Measurements from ENCODE around the gene GABPA. TPM values are rescaled to one million over a fixed set of nuclear protein-coding genes. Genes with fewer than 3 reads are reported as not detected.
A peak's percentile ranks its signal among the peaks of the same experiment; 100 is the strongest.
"Not testable (repeated sequence)": the region's sequence is repeated elsewhere in the genome, so short reads cannot be mapped to it uniquely, and the experiment has no call there.

GABPA gene
- total RNA-seq, 1 donor from 2014 or later, result 26.3 TPM

DNA sequence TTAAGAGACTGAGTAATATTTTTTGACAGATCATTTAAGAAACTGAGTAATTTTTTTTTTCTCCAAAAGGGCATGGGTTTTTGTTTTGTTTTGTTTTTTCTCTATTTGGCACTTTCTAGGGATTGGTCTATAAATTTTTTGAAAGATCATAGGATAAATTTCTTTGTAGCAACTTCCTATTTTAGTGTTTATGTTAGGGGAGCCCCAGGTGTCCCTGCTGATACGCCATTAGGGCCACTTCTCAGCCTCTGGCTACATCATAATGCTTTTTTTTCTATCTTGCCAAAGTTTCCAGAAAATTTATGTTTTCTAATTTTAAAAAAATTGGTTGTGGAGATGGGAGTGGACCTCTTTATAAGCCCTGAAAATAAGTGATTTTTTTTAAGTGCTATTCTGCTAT is 2.6 kb downstream of the GABPA start:
- DNase-seq (ENCODE audit: low spot score), result no peak

DNA sequence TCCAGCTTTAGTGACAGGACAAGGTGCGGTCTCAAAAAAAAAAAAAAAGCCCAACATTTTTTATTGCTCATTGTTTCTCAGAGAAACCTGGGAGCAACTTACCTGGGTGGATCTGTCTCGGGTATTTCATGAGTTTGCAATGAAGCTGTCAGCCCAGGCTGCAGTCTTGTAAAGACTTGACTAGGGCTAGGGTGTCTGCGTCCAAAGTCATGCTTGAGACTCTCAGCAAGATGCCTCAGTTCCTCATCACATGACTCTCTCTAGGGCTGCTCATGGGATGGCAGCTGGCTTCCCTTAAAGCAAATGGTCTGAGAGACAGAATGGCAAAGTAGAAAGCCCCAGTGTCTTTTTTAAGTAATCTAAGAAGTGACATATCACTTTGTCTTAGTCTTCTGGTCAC is 8.1 kb downstream of the GABPA start:
- DNase-seq (ENCODE audit: low spot score), result no peak

DNA sequence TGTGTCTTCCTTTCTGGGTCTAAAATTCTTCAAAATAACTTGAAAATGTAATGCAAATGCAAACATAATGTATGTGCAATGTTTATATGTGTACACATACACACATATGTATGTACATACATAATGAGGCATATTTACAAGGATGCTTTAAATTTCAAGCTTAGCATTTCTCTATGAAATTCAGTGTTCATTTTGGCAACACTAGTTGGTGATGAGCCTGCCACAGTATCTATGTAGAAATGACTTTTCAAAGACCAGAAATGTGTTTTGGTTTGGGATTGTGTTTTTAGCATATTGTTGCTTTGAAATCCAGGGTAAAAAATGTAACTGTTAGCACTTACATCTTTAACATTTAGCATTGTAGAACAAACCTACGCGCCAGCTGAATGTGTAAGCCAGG is 10.1 kb downstream of the GABPA start:
- DNase-seq (ENCODE audit: low spot score), result no peak

DNA sequence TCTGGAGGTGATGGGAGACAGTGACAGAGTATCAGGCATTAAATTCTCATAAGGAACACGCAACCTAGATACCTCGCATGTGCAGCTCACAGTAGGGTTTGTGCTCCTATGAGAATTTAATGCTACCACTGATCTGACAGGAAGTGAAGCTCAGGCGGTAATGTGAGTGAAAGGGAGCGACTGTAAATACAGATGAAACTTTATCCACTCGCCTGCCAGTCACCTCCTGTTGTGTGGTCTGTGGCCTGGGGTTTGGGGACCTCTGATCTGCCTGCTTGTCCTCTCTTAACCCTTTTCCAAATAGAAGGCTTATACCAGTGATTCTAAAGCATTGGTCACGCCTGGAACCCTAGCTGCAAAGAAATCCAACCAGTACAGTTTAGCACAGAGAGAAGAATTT is 15.3 kb downstream of the GABPA start:
- no peak for DNase-seq (ENCODE audit: low spot score)

DNA sequence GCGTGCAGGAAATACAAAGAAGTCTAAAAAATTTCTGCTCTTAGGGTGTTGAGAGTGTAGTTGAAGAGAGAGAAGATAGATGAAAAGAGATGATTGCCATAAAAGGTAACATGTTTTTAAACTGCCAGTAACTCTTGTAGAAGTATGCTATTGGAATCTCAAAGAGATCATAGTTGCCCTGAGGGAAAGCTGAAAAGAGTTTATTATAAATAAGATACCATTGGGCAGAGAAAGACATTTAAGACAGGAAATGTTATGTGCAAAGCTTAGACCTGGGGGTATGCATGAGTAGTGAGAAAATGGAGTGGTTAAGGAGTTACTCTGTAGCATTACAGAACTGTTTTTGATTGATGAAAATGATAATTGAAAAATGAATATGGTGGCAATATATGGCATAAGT is 17.6 kb downstream of the GABPA start:
- no peak for DNase-seq (ENCODE audit: low spot score)

DNA sequence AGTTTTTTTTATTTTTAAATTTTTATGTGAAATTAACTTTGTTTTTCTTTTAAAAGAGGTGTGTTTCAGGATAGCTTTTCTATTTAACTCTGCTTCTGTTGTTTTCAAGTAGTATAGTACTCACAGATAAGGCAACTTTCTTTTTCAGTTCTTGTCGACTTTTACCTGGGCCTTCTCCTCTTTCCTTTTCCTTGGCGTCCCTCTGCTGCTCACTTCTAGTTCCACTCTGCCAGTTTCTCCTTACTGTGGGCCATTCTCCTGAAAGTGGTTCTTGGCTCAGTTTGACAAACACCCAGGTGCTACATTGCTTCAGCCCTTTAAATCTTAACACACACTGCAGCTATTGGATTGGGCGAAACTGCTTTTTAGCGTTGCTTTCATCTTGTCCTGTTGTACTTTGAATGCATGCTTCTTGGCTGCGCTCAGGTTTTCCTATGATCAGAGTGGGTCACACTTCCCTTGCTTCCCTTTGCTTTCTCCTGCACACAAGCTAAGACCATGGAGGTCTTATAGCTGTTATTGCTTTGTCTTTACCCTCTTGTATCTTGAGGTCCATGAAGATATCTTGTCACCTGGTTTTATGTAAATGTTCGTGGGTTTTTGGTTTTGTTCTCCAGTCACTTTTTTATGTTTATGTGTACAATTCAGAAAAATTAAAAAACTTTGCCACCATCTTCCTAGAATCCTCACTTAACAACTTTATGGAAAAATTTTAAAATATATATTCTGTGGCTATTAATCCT is 21.6 kb downstream of the GABPA start:
- DNase-seq (ENCODE audit: low spot score), result no peak

DNA sequence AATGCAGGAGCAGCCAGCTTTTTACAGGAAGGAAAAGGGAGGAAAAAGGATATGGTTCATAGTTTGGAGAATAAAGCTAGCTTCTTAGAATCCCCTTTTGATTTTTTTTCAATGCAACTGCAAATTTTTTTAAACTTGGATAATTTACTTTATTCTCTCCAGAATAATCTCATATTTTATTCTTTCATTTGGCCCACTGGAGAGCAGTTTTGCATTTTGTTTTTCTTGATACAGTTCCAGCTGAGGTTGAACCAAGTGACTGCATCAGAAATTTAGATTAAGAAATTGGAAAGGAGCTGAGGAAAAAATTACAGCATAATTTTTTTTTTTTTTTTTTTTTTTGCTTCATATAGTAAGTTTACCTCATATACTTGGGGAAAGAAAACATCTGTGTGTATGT is 22.8 kb downstream of the GABPA start:
- DNase-seq (ENCODE audit: low spot score), result no peak

DNA sequence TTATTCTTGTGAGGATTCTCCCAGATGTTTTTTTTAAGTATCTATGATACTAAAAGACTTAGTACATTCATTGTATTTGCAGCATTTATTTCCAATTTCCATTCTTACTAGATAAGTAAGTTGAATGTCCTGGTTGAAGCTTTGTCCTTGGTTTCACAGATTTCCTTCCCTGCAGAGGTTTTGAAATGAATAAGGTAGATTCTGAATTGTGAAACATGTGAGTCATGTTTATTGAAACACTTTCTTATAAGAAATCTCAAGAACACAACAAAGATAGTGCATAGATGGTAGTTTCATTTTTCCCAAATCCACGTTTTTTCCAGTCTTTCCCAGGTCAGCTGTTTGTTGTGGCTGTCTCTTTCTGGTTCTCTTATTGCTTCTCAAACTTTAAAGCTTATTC is 24.8 kb downstream of the GABPA start:
- no peak for DNase-seq (ENCODE audit: low spot score)

DNA sequence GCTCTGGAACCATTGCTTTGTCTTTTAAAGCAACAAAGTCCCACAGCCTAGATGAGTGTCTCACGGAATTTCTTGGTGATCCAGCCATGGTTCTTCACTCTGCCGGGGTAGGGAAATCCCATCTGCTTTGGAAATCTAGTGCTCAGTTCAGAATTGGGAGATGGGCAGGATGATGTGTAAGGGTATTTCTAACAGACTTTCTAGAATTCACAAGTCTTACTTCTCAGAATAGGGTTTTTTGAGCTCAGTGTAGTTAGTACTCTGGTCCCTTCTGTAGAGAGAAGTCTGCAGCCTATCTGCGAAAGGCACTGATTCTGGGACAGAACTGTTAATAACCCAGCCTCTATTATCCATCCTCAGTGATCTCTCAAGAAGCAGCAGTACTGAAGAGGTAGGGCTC is 25.3 kb downstream of the GABPA start:
- DNase-seq (ENCODE audit: low spot score), result no peak

DNA sequence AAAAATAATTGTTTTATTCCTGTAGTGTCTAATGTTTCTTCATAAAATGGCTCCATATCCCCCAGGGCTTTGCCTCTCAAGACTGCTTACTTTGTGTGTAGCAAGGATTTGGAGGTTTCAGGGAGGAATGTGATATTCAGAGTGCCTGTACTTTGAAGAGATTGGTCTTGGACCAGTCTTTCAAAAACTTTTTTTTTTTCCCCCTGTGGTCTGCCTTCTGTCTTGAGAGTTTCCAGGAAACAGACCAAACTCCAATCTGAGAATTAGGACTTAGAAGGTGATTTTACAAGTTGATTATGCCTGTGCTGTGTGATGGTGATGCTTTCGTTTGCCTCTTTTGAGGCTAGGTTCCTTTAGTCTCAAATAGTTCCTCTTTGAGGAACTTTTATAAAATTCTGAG is 25.9 kb downstream of the GABPA start:
- no peak for DNase-seq (ENCODE audit: low spot score)

DNA sequence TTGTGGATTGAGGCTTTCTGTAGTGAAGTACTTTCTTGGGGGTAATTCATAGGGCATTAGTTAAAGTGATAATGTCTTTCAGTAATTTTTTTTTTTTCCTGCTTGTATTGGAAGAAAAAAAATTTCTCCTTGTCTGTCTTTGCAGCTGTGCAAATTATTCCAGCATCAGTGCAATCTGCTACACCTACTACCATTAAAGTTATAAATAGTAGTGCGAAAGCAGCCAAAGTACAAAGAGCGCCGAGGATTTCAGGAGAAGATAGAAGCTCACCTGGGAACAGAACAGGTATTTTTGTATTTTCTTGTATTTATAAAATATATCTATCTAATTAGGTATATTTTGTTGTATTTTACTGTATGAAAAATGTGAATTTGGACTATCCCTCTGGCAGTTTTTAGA is 29.3 kb downstream of the GABPA start:
- DNase-seq (ENCODE audit: low spot score), result no peak

DNA sequence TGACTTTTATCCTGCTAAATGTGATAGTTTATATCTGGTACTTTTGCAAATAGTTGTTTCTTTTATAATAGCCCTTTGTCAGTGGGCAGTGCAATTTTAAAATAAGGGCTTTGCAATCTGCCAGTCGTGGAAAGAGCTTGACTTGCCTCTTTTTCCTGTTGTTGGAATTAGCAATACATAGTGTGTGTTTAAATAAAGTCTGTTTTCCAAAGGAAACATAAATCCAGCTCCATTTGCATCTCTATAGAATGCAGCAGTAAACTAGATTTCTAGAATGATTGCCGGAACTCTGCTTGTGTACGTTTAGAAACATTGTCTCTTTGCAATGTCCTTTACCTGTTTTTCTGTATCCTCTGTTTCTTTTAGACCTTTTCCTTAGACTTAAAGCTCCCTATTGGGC is 33.1 kb downstream of the GABPA start:
- no peak for DNase-seq (ENCODE audit: low spot score)

DNA sequence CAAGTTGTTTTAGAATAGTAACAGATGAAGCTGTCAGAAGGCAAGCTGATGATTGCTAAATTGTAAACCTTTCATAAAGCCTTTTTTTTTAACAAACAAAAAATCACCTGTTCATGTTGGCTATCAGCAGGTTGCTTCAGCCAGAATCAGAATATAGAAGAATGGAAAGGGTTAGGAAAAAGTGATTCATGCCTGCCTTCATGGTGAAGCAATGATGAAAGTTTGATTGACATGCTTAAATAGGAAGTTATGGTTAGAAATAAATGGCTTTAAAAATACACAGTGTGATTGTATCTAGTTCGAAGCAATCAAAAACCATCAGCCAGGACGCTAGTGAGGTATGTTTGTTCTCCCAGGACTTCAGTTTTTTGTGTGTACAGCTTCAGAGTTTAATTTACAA is 37.9 kb downstream of the GABPA start:
- no peak for DNase-seq (ENCODE audit: low spot score)

DNA sequence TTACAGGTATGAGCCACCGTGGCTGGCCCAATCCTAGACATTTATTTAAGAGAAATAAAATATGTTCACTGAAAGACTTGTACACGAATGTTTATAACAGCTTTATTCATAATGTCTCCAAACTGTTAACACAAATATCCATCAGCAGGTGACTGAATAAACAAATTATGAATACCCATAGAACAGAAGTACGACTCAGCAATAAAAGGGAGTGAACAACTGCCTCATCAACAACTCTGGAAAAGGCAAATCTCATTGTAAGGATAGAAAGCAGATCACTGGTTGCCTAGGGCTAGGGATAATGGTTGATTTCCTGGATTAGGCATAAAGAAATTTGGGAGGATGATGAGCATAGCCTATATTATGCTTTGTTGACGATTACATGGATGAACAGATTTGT is 41.7 kb downstream of the GABPA start:
- no peak for DNase-seq (ENCODE audit: low spot score)

DNA sequence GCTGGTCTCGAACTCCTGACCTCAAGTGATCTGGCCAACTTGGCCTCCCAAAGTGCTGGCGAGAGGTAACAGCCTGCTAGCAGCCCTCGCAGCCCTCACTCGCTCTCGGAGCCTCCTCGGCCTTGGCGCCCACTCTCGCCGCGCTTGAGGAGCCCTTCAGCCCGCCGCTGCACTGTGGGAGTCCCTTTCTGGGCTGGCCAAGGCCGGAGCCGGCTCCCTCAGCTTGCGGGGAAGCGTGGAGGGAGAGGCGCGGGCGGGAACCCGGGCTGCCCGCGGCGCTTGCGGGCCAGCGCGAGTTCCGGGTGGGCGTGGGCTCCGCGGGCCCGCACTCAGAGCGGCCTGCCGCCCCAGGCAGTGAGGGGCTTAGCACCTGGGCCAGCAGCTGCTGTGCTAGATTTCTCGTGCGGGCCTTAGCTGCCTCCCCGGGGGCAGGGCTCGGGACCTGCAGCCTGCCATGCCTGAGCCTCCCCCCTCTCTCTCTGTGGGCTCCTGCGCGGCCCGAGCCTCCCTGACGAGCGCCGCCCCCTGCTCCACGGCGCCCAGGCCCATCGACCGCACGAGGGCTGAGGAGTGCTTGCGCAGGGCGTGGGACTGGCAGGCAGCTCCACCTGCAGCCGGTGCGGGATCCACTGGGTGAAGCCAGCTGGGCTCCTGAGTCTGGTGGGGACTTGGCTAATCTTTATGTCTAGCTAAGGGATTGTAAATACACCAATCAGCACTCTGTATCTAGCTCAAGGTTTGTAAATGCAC is 43.5 kb downstream of the GABPA start:
- DNase-seq (ENCODE audit: low spot score), result not testable (repeated sequence)

DNA sequence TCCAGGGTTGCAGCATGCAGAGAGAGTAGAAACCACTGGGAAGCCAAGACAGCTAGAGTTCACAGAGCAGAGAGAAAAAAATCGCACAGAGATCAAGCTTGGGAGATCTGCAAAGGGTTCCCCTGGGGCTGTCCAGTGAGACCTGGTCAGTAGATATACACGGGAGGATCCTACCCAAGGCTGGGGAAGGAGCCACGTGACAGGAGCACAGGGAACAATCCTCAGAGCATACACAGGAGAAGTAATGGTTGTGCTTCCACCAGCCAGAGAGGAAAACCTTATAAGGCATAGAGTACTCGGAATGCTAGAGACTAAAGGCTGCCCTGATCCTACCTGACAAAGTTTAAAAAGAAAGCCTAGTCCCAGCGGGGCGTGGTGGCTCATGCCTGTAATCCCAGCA is 53.9 kb downstream of the GABPA start:
- DNase-seq (ENCODE audit: low spot score), result no peak

DNA sequence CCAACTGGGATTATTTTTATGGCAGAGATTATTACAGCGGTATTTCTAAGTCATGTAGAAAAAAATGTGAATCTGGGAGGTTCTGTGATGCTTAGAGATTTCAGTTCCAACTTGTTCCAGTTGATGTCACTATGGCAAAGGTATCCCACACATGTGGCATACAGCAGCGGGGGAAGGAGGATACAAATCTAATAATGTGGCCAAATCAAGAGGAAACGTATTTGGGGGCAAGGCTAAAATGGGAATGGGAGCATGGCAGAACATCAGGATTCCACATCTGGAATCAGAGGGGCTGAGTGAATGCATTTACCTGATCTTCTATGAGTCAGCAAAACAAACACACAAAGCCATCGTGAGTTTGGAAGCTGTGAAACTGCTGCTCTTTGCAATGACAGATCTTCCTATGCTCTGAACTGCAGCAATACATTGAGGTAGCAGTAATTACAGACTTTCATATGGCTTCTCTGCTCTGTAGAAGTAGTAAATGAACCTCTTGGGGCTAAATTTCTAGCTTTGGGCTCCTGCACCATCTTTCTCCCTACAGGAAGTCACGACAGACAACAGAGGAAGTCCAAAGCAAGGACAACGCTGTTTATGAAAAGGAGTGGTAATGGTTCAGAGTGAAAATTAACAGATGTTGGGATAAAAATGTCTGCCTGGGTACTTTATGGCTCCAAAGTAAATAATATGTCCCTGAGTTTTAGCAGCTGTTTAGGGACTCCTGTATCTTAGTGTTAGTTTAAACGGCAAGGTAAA is 55.5 kb downstream of the GABPA start:
- DNase-seq (ENCODE audit: low spot score), result no peak

DNA sequence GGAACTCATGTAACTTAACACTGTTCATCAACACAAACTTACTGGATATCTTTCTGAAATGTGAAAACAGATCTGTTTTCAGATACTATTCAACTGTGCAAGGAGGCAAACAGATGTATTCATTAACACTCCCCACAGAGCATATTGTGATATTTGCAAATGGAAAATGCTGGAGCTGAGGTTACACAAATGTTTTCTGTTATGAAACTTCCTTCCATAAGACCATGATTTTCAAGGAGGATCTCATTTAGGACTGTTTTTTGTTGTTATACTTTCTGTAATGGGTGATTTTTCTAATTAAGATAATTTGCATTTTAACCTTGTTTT is 56.1 kb downstream of the GABPA start:
- DNase-seq (ENCODE audit: low spot score), result no peak

DNA sequence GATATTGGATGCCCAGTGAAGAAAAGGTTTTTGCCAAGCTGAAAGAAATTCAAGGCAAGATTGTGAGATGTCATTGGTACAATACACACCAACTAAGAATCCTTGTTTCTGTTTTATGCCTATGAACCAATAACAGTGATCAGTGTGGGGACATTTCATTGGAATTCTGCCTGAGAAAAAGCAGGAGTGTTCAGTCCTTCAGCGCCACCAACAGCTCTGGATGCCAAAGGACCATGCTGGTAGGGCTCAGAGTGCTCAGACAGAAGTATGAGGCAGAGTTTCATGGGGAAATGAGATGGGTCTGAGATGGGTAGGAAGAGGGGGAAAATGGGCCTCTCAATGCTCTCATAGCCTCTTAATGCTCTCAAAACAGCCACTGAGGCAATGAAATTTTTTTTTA is 56.5 kb downstream of the GABPA start:
- no peak for DNase-seq (ENCODE audit: low spot score)

DNA sequence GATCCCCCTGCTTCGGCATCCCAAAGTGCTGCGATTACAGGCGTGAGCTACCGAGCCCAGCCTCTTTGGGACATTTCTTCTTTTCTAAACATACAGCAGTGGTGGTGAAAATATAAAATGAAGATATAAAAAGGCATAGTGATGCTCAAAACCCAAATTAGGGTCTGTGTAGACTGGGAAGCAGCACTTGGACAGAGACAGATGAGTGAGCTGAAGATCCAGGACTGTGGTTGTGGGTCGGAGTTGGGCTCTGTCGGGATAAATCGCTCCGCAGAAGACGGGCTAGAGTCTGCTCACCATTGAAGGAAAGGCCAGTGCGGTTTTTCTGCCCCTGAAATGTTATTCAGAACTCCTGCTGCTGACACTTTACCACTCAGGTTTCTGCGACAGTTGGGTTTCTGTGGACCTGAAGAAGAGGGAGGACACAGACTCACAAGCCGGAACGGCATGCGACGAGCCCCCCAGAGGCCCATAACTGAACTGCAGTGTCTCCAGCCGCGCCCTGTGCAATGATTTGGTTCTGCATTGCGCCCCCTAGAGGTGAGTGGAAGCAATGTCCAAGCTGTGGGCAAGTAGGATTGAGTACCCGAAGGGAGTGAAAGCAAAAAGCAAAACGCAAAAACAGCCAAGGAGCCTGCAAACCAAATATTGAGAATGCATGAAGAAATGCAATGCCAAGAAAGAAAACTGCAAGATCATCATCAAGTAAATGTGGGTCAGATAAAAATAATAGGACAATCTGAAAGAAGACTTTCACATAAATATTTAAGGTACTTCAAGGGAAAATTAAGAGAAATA is 66.6 kb downstream of the GABPA start:
- DNase-seq (ENCODE audit: low spot score), result peak; percentile 81

DNA sequence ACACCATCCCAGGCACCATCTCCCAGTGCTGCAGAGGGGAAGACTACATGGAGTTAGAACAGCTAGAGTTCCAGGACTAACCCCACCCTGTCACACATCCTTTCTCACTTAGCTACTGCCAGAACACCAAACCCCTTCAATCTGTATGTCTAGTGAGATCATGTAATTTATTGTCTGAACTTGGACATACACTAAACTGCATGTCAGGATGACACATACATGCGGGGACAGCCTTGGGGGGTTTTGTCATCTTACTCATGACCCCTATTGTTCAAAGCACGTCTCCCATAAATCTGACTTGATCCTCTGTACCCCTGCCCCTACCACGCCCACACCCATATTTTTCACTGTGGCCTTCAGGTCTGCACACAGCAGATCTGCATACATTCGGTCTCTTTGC is 71.3 kb downstream of the GABPA start:
- no peak for DNase-seq (ENCODE audit: low spot score)

DNA sequence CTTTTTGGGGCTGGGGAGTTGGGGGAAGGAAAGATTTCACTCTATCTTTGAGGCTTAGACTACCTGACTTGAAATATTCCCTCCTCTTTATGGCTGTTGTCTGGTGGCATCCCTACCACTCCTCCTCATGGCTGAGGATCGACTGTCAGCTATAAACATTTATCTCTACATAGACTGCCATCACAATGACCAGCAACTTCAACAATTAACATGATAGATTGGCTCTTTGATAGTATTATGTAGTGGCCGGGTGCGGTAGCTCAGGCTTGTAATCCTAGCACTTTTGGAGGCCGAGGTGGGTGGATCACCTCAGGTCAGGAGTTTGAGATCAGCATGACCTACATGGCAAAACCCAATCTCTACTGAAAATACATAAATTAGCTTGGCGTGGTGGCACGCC is 72.4 kb downstream of the GABPA start:
- no peak for DNase-seq (ENCODE audit: low spot score)

All from ureter (tissue), 1 donor.